ENCODE data around the gene SLC39A11. TPM values are rescaled to one million over a fixed set of nuclear protein-coding genes. Genes with fewer than 3 reads are reported as not detected.

Gene SLC39A11
- total and polyA plus RNA-seq, 12 donors: 7.0 to 91.4 (median 22.7) TPM

DNA sequence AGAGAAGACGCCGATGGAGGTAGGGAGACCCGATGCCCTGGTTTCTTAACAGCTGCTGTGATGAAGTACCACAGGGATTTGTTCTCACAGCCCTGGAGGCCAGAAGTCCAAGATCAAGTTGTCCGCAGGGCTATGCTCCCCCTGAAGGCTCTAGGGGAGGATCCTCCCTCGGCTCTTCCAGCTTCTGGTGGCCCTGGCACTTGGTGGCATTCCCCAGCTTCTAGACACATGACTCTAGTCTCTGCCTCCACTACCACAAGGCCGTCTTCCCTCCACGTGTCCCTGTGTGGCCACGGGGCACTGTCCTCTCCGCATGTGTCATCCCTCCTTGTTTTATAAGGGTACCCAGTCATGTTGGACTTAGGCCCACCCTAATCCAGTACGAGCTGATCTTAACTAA is 375.2 kb downstream of the SLC39A11 start:
- 71 to 89% (median 86%) methylated on average over 9 to 10 of the region's 10 CpGs for WGBS, 4 donors
- Histone ChIP-seq H3K36me3 (replicated peaks in 1 of 2) (no peaks in the 10 kb centered on the region), H3K4me1 (replicated peaks in 1 of 2) (no peaks in the 10 kb centered on the region), H3K9me3 (replicated peaks in 1 of 3) (no peaks in the 10 kb centered on the region), H3K4me3 (no peak overlapping the region), H3K27me3 (no peaks in the 10 kb centered on the region), H3K27ac (no peak overlapping the region)
- intact Hi-C loops (cut with DNase I): no loop called here
- no peak for DNase-seq
- TF ChIP-seq, protein P1, sequence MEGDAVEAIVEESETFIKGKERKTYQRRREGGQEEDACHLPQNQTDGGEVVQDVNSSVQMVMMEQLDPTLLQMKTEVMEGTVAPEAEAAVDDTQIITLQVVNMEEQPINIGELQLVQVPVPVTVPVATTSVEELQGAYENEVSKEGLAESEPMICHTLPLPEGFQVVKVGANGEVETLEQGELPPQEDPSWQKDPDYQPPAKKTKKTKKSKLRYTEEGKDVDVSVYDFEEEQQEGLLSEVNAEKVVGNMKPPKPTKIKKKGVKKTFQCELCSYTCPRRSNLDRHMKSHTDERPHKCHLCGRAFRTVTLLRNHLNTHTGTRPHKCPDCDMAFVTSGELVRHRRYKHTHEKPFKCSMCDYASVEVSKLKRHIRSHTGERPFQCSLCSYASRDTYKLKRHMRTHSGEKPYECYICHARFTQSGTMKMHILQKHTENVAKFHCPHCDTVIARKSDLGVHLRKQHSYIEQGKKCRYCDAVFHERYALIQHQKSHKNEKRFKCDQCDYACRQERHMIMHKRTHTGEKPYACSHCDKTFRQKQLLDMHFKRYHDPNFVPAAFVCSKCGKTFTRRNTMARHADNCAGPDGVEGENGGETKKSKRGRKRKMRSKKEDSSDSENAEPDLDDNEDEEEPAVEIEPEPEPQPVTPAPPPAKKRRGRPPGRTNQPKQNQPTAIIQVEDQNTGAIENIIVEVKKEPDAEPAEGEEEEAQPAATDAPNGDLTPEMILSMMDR (IDR thresholded peaks at IDR 0.05): no peak
- no peak for TF ChIP-seq POLR2A (IDR thresholded peaks at IDR 0.05)

DNA sequence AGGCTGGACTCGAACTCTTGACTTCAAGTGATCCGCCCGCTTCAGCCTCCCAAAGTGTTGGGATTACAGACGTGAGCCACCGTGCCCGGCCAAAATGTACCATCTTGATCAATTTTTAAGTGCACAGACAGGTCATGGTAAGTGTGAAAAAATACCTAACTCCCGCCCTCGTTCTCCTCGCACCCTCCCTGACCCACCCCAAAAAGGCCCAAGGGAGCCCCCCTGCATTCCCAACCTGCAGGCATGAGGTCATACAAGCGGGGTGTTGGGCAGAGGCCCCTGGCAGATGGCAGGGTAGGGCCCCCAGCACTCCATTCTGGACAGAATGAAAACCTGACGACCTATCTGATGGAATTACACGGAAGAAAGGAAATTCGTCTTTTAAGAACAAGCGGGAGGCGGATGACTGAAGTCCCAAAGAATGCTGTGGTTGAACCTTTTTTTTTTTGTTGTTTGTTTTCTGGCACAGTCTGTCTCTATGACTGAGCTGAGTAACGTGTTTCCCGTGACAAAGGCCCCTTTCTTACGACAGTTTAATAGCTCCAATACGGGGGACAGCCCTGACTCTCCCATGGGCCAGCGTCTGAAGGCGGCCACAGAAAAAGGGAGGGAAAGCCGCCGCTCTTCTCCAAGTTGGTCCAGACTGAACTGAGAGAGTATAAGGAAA is 376.4 kb downstream of the SLC39A11 start:
- Histone ChIP-seq H3K9me3 (replicated peaks in 1 of 3) (no peaks in the 10 kb centered on the region), H3K36me3 (replicated peaks in 1 of 2) (no peaks in the 10 kb centered on the region), H3K27ac (no peak overlapping the region), H3K27me3 (no peaks in the 10 kb centered on the region), H3K4me3 (no peak overlapping the region), H3K4me1 (replicated peaks in 1 of 2) (no peaks in the 10 kb centered on the region)
- WGBS, 4 donors: 81 to 94% (median 88%) methylated on average over 23 of the region's 23 CpGs
- intact Hi-C loops (cut with DNase I): no loop called here
- DNase-seq: no peak
- TF ChIP-seq, protein P1 (IDR thresholded peaks at IDR 0.05): no peak
- TF ChIP-seq POLR2A (IDR thresholded peaks at IDR 0.05): no peak

DNA sequence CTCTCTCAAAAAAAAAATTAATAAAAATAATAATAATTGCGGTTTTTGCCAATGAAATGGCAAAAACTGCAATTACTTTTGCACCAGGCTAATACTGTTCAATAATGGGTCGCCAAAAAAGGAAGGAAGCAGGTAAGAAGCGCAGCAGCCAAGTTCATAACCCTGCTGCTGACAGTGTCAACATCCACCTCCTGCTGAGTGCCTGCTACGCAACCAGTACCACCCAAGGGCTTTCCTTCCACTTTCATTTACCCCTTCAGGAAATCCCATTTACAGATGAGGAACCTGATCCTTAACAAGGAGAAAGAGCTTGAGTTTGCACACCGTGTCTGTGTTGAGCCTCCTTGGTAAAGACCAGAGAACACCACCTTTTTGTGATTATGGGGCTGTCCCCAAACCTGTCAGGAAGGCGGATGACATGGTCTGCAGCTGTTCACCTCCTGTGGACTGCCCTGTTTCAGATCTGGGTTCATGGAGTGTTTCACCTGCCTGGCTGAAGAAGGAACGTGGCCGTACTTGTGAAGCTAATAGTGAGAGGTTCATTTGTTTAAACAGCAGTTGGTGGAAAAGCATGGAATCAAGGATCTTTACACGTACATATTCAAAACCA is 378.0 kb downstream of the SLC39A11 start:
- Histone ChIP-seq H3K9me3 (replicated peaks in 1 of 3) (no peaks in the 10 kb centered on the region), H3K27me3 (no peaks in the 10 kb centered on the region), H3K36me3 (replicated peaks in 1 of 2) (no peaks in the 10 kb centered on the region), H3K4me1 (replicated peaks in 1 of 2) (no peaks in the 10 kb centered on the region), H3K27ac (no peak overlapping the region), H3K4me3 (no peak overlapping the region)
- intact Hi-C loops (cut with DNase I): no loop called here
- 83 to 89% (median 87%) methylated on average over 9 of the region's 9 CpGs for WGBS, 4 donors
- no peak for DNase-seq
- TF ChIP-seq POLR2A (IDR thresholded peaks at IDR 0.05): no peak
- TF ChIP-seq, protein P1 (IDR thresholded peaks at IDR 0.05): no peak

DNA sequence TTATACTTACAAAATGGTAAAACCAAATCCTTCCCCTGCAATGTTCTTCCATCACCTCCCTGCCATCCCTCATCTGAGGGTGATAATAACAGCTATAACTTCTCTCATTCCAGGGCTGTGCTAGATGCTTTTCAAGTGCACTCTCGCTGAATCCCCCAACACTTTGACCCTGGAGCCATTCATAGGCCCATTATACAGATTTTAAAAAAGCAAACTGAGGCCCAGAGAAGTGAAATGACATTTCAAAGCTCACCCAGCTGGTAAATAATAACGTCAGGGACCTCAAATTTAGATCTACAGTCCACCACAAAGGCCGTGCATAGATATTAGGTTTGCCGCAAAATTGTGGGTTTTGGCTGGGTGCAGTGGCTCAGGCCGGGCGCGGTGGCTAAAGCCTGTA is 378.8 kb downstream of the SLC39A11 start:
- TF ChIP-seq, protein P1 (IDR thresholded peaks at IDR 0.05): no peak
- TF ChIP-seq POLR2A (IDR thresholded peaks at IDR 0.05): no peak
- Histone ChIP-seq H3K9me3 (replicated peaks in 1 of 3) (no peaks in the 10 kb centered on the region), H3K27me3 (no peaks in the 10 kb centered on the region), H3K36me3 (replicated peaks in 1 of 2) (no peaks in the 10 kb centered on the region), H3K4me3 (no peak overlapping the region), H3K4me1 (replicated peaks in 1 of 2) (no peaks in the 10 kb centered on the region), H3K27ac (no peak overlapping the region)
- intact Hi-C loops (cut with DNase I): no loop called here
- no peak for DNase-seq
- 92 to 95% (median 95%) methylated on average over 7 of the region's 7 CpGs for WGBS, 4 donors
